ENCODE data around the gene TSFM.

The TSFM gene

DNA sequence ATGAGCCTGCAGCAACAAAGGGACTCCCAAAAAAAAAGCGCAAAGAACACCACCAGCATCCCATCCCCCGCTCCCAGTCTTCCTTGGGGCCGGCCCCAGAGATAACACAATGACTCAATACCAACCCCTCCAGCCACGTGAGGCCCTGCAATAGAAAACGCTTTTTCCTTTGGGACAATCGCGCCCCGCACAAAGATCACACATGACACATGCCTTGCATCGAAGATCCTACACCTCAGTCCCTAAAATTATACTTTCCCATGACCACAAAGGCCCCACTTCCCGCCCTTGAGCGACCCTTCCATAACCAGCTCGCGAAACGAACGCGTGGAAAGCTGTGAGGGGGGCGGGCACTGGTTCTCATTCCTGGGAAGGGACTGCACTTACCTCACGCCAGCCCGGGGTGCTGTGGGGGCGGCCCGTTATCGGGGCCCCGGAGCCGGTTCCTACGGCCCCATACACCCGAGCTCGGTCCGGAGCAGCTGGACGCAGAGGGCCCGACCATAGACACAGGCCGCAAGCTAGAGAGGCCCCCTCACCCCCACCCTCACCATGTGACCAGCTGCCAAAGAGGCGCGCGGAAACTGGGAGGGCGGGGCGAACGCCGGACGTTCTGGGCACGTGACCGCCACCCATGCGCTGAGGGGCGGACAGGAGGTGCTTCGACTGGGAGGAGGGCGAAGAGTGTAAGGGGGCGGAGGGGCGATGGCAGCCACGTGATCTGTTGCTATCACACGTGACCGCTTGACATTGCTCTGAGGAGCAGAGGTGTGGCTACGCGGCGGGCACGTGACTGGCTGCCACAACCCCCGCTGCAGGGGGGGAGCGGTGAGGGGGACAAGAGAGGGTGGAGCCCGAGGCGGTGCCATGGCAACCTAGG, 30.6 kb upstream of the TSFM start, which contains the start of gene CDK4 (continued):
- TF ChIP-seq PRDM4 (tag by site-specific recombination; IDR thresholded peaks at IDR 0.05) = peak; percentile 68; the same call in 1 of the 2 replicates
- no peak for TF ChIP-seq ZNF202 (tag by site-specific recombination; IDR thresholded peaks at IDR 0.05; ENCODE audit: borderline replicate concordance)
- TF ChIP-seq BCL11B (tag by site-specific recombination; IDR thresholded peaks at IDR 0.05; ENCODE audit: low read depth) = peak; percentile 75
- TF ChIP-seq ZBTB17 (tag by site-specific recombination; IDR thresholded peaks at IDR 0.05) = peak; percentile 85
- TF ChIP-seq ZNF391 (tag by site-specific recombination; IDR thresholded peaks at IDR 0.05; ENCODE audit: borderline replicate concordance, low read depth) = 0 out of 2 replicates have a peak, but pooled peaks have one; percentile 51
- TF ChIP-seq ZFP37 (tag by site-specific recombination; IDR thresholded peaks at IDR 0.05) = peak; percentile 90
- TF ChIP-seq, protein P1, sequence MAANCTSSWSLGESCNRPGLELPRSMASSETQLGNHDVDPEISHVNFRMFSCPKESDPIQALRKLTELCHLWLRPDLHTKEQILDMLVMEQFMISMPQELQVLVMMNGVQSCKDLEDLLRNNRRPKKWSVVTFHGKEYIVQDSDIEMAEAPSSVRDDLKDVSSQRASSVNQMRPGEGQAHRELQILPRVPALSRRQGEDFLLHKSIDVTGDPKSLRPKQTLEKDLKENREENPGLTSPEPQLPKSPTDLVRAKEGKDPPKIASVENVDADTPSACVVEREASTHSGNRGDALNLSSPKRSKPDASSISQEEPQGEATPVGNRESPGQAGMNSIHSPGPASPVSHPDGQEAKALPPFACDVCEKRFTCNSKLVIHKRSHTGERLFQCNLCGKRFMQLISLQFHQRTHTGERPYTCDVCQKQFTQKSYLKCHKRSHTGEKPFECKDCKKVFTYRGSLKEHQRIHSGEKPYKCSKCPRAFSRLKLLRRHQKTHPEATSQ (tag by site-specific recombination; IDR thresholded peaks at IDR 0.05) = no peak
- TF ChIP-seq YY1 (tag by site-specific recombination; IDR thresholded peaks at IDR 0.05) = peak; percentile 41; the same call in 1 of the 2 replicates
- TF ChIP-seq MYNN (tag by site-specific recombination; IDR thresholded peaks at IDR 0.05; ENCODE audit: borderline replicate concordance) = 0 out of 2 replicates have a peak, but pooled peaks have one; percentile 37
- no peak for TF ChIP-seq ZNF280D (tag by site-specific recombination; IDR thresholded peaks at IDR 0.05)
- TF ChIP-seq ZIC2 (tag by site-specific recombination; IDR thresholded peaks at IDR 0.05) = peak; percentile 50; the same call in 1 of the 2 replicates
- TF ChIP-seq SP7 (tag by site-specific recombination; IDR thresholded peaks at IDR 0.05) = peak; percentile 89
- no peak for TF ChIP-seq ZNF354C (tag by site-specific recombination; IDR thresholded peaks at IDR 0.05; ENCODE audit: borderline replicate concordance, low read depth)
- TF ChIP-seq ZNF133 (tag by site-specific recombination; IDR thresholded peaks at IDR 0.05) = no peak
- peak; percentile 77; the same call in 1 of the 2 replicates for TF ChIP-seq ZNF76 (tag by site-specific recombination; IDR thresholded peaks at IDR 0.05; ENCODE audit: borderline replicate concordance, low read depth)
- peak; percentile 100 for TF ChIP-seq PATZ1 (tag by site-specific recombination; IDR thresholded peaks at IDR 0.05)
- TF ChIP-seq ZNF416 (tag by site-specific recombination; IDR thresholded peaks at IDR 0.05) = no peak
- no peak for TF ChIP-seq ZNF544 (tag by site-specific recombination; IDR thresholded peaks at IDR 0.05)
- TF ChIP-seq MEIS1 (CRISPR knock-in tag; IDR thresholded peaks at IDR 0.05; ENCODE audit: borderline replicate concordance) = no peak
- TF ChIP-seq ZNF777 (tag by site-specific recombination; IDR thresholded peaks at IDR 0.05; ENCODE audit: borderline replicate concordance) = no peak
- TF ChIP-seq ZBTB8A (tag by site-specific recombination; IDR thresholded peaks at IDR 0.05) = peak; percentile 66
- no peak for TF ChIP-seq ZNF658 (tag by site-specific recombination; IDR thresholded peaks at IDR 0.05)
- TF ChIP-seq ZNF626 (tag by site-specific recombination; IDR thresholded peaks at IDR 0.05) = no peak
- TF ChIP-seq ZNF114 (tag by site-specific recombination; IDR thresholded peaks at IDR 0.05) = no peak
- TF ChIP-seq ZNF571 (tag by site-specific recombination; IDR thresholded peaks at IDR 0.05) = no peak
- TF ChIP-seq ZBTB10 (tag by site-specific recombination; IDR thresholded peaks at IDR 0.05) = peak; percentile 78
- TF ChIP-seq GFI1B (tag by site-specific recombination; IDR thresholded peaks at IDR 0.05) = no peak
- TF ChIP-seq ZBTB21 (tag by site-specific recombination; IDR thresholded peaks at IDR 0.05) = peak; percentile 36; the same call in 1 of the 2 replicates

All from HEK293 (cell line).